Neuronal stem cell (in vitro differentiated cells): Measurements from ENCODE around the gene MTIF3. TPM values are rescaled to one million over a fixed set of nuclear protein-coding genes. Genes with fewer than 3 reads are reported as not detected.

Experiments used
- DNase-seq: peaks from one replicate; pipeline ENCODE4 v3.0.0-alpha.2; 2013; ENCODE audit warnings: low spot score
- H2AFZ ChIP-seq: one replicate; pipeline ENCODE4 v1.6.1; 2013; ENCODE audit warnings: mild to moderate bottlenecking, low read length, inconsistent platforms
- H2AK5ac ChIP-seq: 2 replicates; pipeline ENCODE4 v1.6.1; 2013; ENCODE audit warnings: low read depth, mild to moderate bottlenecking, inconsistent platforms, low read length, moderate library complexity, mixed read lengths
- H2BK120ac ChIP-seq: 2 replicates; pipeline ENCODE4 v1.6.1; 2013; ENCODE audit warnings: low read depth, mild to moderate bottlenecking, inconsistent platforms, low read length, moderate library complexity, mixed read lengths
- H2BK12ac ChIP-seq: one replicate; pipeline ENCODE4 v1.6.1; 2013; ENCODE audit warnings: low read length, inconsistent platforms
- H2BK15ac ChIP-seq: 2 replicates; pipeline ENCODE4 v1.6.1; 2013; ENCODE audit warnings: mild to moderate bottlenecking, low read length, inconsistent platforms, mixed read lengths
- H2BK5ac ChIP-seq: one replicate; pipeline ENCODE4 v1.6.1; 2013; ENCODE audit warnings: inconsistent platforms, mild to moderate bottlenecking, low read length, moderate library complexity
- H3K14ac ChIP-seq: one replicate; pipeline ENCODE4 v1.6.1; 2013; ENCODE audit warnings: low read length, inconsistent platforms
- H3K18ac ChIP-seq: 2 replicates; pipeline ENCODE4 v1.6.1; 2013; ENCODE audit warnings: low read length, inconsistent platforms
- H3K23ac ChIP-seq: 2 replicates; pipeline ENCODE4 v1.6.1; 2013; ENCODE audit warnings: low read depth, mild to moderate bottlenecking, mixed read lengths, low read length, inconsistent platforms; ENCODE audit not compliant: poor library complexity
- H3K27ac ChIP-seq: replicated peaks from 3 replicates; pipeline ENCODE4 v1.5.1; 2013; ENCODE audit warnings: low read length, inconsistent platforms
- H3K27me3 ChIP-seq, 3 experiments: 2 replicates each; pipeline ENCODE4 v1.6.1; 2013; ENCODE audit warnings: low read length in 3 of 3, mild to moderate bottlenecking in 2 of 3, inconsistent platforms in 1 of 3, low read depth in 1 of 3, mixed read lengths in 1 of 3, moderate library complexity in 1 of 3; ENCODE audit not compliant: control insufficient read depth in 3 of 3, insufficient read depth in 3 of 3
- H3K36me3 ChIP-seq, 2 donors: replicated peaks in 1 of 2; 2 replicates each; pipeline ENCODE4 v1.6.1; 2013; ENCODE audit warnings: low read length in 2 of 2; ENCODE audit not compliant: control insufficient read depth in 2 of 2, insufficient read depth in 2 of 2
- H3K4ac ChIP-seq: 2 replicates; pipeline ENCODE4 v1.6.1; 2013; ENCODE audit warnings: inconsistent platforms, mild to moderate bottlenecking, low read length, moderate library complexity
- H3K4me1 ChIP-seq, 2 donors: 1 replicate in 1 of 2; 2 replicates in 1 of 2; pipeline ENCODE4 v1.6.1; 2013; ENCODE audit warnings: low read length in 2 of 2, low read depth in 1 of 2; ENCODE audit not compliant: control insufficient read depth in 2 of 2, insufficient read depth in 1 of 2
- H3K4me2 ChIP-seq: one replicate; pipeline ENCODE4 v1.6.1; 2013; ENCODE audit warnings: mild to moderate bottlenecking, low read length, inconsistent platforms; ENCODE audit not compliant: insufficient read depth, poor library complexity, severe bottlenecking
- H3K4me3 ChIP-seq, 2 donors: 2 replicates each; pipeline ENCODE4 v1.5.1; 2013; ENCODE audit warnings: low read length in 2 of 2, mild to moderate bottlenecking in 2 of 2, inconsistent platforms in 1 of 2, moderate library complexity in 1 of 2
- H3K79me1 ChIP-seq: one replicate; pipeline ENCODE4 v1.6.1; 2013; ENCODE audit warnings: low read depth, mild to moderate bottlenecking, inconsistent platforms, low read length, moderate library complexity
- H3K9ac ChIP-seq: one replicate; pipeline ENCODE4 v1.6.1; 2013; ENCODE audit warnings: mild to moderate bottlenecking, low read depth, low read length, inconsistent platforms; ENCODE audit not compliant: poor library complexity
- H3K9me3 ChIP-seq, 2 donors: replicated peaks in 1 of 2; 2 replicates each; pipeline versions ENCODE3 to v1.6.1; 2013; ENCODE audit warnings: low read length in 2 of 2, mild to moderate bottlenecking in 2 of 2, inconsistent platforms in 1 of 2, low read depth in 1 of 2, mixed read lengths in 1 of 2, moderate library complexity in 1 of 2; ENCODE audit not compliant: control insufficient read depth in 2 of 2, insufficient read depth in 1 of 2
- H4K8ac ChIP-seq: one replicate; pipeline ENCODE4 v1.6.1; 2013; ENCODE audit warnings: low read depth, mild to moderate bottlenecking, inconsistent platforms, low read length, moderate library complexity
- H4K91ac ChIP-seq: one replicate; pipeline ENCODE4 v1.6.1; 2013; ENCODE audit warnings: low read length, low read depth, mild to moderate bottlenecking, inconsistent platforms; ENCODE audit not compliant: poor library complexity
- WGBS, 2 donors: extraction: QIAGEN DNeasy Blood & Tissue Kit; methylation state at CpG; one replicate each; pipeline ENCODE4 v1.1.7; 2013; ENCODE audit warnings: missing lambda C conversion rate in 2 of 2, mixed read lengths in 1 of 2; ENCODE audit not compliant: insufficient read length in 2 of 2, insufficient replicate concordance in 1 of 2; ENCODE audit errors: extremely low coverage in 2 of 2; 5-methylcytosine and 5-hydroxymethylcytosine counted together
- polyA plus RNA-seq, 2 experiments: library from polyadenylated mRNA; stranded (reverse); fragments of 200-250 nt; gene quantifications; one replicate each; pipeline ENCODE4 v1.2.3, GENCODE V29; 2013

MTIF3 gene, protein sequence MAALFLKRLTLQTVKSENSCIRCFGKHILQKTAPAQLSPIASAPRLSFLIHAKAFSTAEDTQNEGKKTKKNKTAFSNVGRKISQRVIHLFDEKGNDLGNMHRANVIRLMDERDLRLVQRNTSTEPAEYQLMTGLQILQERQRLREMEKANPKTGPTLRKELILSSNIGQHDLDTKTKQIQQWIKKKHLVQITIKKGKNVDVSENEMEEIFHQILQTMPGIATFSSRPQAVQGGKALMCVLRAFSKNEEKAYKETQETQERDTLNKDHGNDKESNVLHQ
- 80.3 TPM for polyA plus RNA-seq (2013, experiment 1 of 2)
- 80.7 TPM for polyA plus RNA-seq (2013, experiment 2 of 2)

DNA sequence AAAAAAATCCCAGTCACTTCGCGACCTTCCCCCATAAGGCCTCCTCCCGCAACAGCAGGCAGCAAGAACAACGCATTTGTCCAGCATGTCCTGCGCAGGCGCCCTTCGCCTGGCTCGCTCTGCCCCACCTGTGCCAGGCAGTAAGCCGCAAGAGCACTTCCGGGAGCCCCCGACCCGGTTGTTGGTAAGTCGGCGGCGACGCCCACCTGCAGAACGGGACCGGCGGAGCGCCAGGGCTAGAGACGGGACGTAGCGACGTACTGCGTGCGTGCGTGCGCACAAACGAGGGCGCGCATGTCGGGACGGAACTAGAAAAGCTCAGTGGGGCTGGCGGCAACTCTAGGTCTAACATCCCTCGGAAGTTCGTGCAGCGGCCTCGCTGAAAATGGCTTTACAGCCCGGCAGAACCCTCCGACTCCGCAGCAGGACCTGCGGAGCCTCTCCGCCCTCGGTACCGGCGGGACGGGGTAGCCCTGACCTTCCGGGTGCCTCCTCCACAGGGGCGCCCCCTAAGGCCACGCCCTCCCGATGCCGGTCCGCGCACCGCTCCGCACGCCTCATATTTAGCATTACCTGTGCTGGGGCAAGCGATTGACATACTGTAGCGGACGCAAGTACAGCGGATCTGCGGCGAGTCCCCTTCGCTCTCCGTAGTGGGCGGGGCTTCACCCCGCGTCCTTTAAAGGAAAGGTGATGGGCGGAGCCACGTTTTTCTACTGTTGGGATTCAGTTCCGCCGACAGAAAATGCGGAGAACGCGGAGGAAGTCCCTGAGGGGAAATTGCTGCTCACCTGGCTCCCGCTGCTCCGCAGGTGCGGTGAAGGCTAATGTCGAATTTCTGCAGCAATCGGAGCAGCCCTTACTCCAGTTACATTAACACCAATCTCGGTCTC is at the start of gene MTIF3:
TSS of gene MTIF3 (minus strand) at position 629 of the 893 bp plus-strand sequence. CDS start 10,116 bp downstream, outside the sequence.
- H2BK12ac ChIP-seq: peak within 1 kb of the TSS; percentile 68
- H3K4me2 ChIP-seq: peak within 1 kb of the TSS; percentile 75
- peak within 1 kb of the TSS; percentile 97 for H3K27ac ChIP-seq
- H3K4me3 ChIP-seq: peak within 1 kb of the TSS; percentile 95 to 97
- peak within 1 kb of the TSS; percentile 49 for H4K91ac ChIP-seq
- no CpG with 5 or more reads among the region's 81 CpGs for WGBS, 2 donors
- H3K36me3 ChIP-seq: no peaks in the 10 kb centered on the region
- H2AK5ac ChIP-seq: no peak within 1 kb of the TSS
- H3K4ac ChIP-seq: no peak within 1 kb of the TSS
- peak within 1 kb of the TSS; percentile 99 for H3K18ac ChIP-seq
- H3K79me1 ChIP-seq: peaks cover 2% of the 10 kb centered on the region
- peak within 1 kb of the TSS; percentile 98 for H2AFZ ChIP-seq
- no peak within 1 kb of the TSS for H2BK15ac ChIP-seq
- DNase-seq: peak; percentile 90
- H3K23ac ChIP-seq: no peak within 1 kb of the TSS
- peak within 1 kb of the TSS; percentile 72 for H3K14ac ChIP-seq
- H2BK120ac ChIP-seq: no peak within 1 kb of the TSS
- H4K8ac ChIP-seq: peak within 1 kb of the TSS; percentile 94
- no peaks in the 10 kb centered on the region for H3K9me3 ChIP-seq
- peaks cover 0 to 11% (median 0%) of the 10 kb centered on the region in 3 experiments for H3K27me3 ChIP-seq
- peaks cover 5 to 7% of the 10 kb centered on the region in 2 donors for H3K4me1 ChIP-seq
- H3K9ac ChIP-seq: peak within 1 kb of the TSS; percentile 99
- no peak within 1 kb of the TSS for H2BK5ac ChIP-seq

DNA sequence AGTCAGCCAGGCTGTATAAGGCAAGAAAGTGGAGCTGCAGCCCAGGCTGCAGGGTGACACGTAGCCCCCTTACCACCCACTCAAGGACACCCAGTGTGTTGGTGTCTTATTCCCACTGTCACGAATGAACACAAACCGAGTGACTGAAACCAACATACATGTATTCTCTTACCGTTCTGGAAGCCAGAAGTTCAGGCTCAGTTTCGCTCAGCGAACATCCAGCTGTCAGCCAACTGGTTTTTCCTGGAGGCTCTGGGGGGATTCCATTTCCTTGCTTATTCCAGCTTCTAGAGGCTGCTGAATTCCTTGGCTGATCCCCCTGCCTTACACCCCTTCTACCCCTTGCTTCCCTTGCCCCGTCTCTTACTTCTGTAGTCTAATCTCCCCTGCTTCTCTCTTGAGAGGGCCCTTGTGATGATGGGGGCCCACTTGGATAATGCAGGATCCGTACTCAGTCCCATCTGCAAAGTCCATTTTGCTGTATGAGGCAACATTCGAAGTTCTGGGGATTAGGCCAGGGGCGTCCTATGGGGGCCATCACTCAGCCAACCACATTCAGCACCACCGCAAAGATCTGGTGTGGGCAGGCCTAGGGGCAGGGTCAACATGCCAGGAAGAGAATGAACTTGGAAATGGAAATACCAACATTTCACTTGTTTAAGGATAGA is 47.3 kb upstream of the MTIF3 start:
- no CpG with 5 or more reads among the region's 11 CpGs for WGBS, 2 donors
- Histone ChIP-seq H3K27me3 (peaks cover 0 to 2% (median 0%) of the 10 kb centered on the region in 3 experiments), H3K9ac (no peak overlapping the region), H2AK5ac (no peak overlapping the region), H4K8ac (no peak overlapping the region), H4K91ac (no peak overlapping the region), H3K36me3 (no peaks in the 10 kb centered on the region), H2BK12ac (no peak overlapping the region), H3K23ac (no peak overlapping the region), H3K4me3 (no peak overlapping the region), H3K4ac (no peak overlapping the region), H3K18ac (no peak overlapping the region), H2BK5ac (no peak overlapping the region), H3K14ac (no peak overlapping the region), H3K27ac (no peak overlapping the region), H2BK15ac (no peak overlapping the region), H3K79me1 (no peaks in the 10 kb centered on the region), H3K9me3 (no peaks in the 10 kb centered on the region), H3K4me1 (no peaks in the 10 kb centered on the region), H2AFZ (no peak overlapping the region), H2BK120ac (no peak overlapping the region), H3K4me2 (no peak overlapping the region)
- DNase-seq: no peak

DNA sequence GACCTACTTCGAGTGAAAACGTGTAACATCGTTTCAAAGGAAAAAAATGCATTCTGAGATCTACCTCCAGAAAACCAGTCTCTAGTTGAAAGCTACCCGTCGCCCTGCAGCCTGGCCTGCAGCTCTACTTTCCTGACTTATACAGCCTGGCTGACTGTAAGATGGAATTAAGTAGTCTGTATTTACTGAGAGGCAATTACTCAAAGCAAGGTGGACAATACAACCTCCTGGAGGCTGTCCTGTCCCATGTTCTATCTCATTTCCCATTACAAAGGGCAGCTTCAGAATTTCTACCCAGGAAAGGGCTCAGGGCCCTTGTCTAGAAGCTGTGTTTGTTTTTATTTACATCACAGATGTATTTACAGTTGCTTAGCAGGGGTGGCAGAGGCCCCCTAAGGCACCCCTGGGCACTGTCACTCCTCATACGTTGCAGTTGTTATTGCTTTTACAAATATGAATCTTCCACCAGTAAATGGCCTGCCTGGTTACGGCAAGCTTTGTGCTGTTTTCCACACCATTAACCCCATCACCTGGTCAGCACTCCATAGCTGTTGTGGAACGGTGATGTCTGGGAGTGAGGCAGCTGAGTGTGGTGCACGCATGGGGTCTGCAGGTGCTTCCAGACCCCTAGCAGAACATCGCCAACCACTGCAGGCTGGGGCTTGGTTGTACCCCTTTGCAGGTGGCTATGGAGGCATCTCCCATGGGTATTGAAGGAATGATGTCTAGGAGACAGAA is 46.3 kb upstream of the MTIF3 start:
- Histone ChIP-seq H3K4me1 (no peaks in the 10 kb centered on the region), H3K14ac (no peak overlapping the region), H2AK5ac (no peak overlapping the region), H2BK15ac (no peak overlapping the region), H3K9me3 (no peaks in the 10 kb centered on the region), H3K36me3 (no peaks in the 10 kb centered on the region), H2BK5ac (no peak overlapping the region), H3K4ac (no peak overlapping the region), H3K79me1 (no peaks in the 10 kb centered on the region), H4K8ac (peak overlapping the region; percentile 4), H2BK12ac (no peak overlapping the region), H3K27ac (no peak overlapping the region), H2AFZ (no peak overlapping the region), H4K91ac (no peak overlapping the region), H3K4me2 (no peak overlapping the region), H3K23ac (no peak overlapping the region), H2BK120ac (no peak overlapping the region), H3K9ac (peak overlapping the region; percentile 24), H3K27me3 (no peaks in the 10 kb centered on the region), H3K4me3 (no peak overlapping the region), H3K18ac (peak overlapping the region; percentile 35)
- DNase-seq: no peak
- no CpG with 5 or more reads among the region's 10 CpGs for WGBS, 2 donors
